Measurements from ENCODE around the gene MRPL3. TPM values are rescaled to one million over a fixed set of nuclear protein-coding genes. Genes with fewer than 3 reads are reported as not detected.

The MRPL3 gene
- polyA plus RNA-seq, 1 of the 3 experiments (the other 2 are of a cell fraction), result 73.7 TPM

- TF ChIP-seq RCOR1 (IDR thresholded peaks at IDR 0.05; ENCODE audit: low read length) (no peak), NFIC (IDR thresholded peaks at IDR 0.05; ENCODE audit: borderline replicate concordance) (no peak)
Observed at GRCh38 chr3:131431754-131432153, 71.0 kb downstream of the MRPL3 start (continued).

- no peaks in the 10 kb centered on the region for H3K4me1 ChIP-seq (ENCODE audit: control insufficient read depth in 1 of 2, insufficient read depth in 2 of 2, low read depth in 1 of 2, low read length in 1 of 2)
- no peak overlapping the region for H3K4me2 ChIP-seq
- CTCF ChIA-PET, result no interaction called here
- POLR2A ChIA-PET, result no interaction called here
- no peak for DNase-seq
- no peaks in the 10 kb centered on the region for H3K9me2 ChIP-seq
- no peak overlapping the region for H3K27ac ChIP-seq (ENCODE audit: low read depth in 2 of 2, low read length in 1 of 2)
- H3F3A ChIP-seq (replicated peaks; ENCODE audit: insufficient read depth), result no peaks in the 10 kb centered on the region
- H3K9me3 ChIP-seq, result no peaks in the 10 kb centered on the region
- H3K4me3 ChIP-seq (ENCODE audit: low read depth in 2 of 2, low read length in 1 of 2), result no peak overlapping the region
- no peak overlapping the region for H2AFZ ChIP-seq (ENCODE audit: low read depth)
- WGBS (ENCODE audit: low lambda C conversion rate), result 19% methylated on average over 2 of the region's 2 CpGs
- no peaks in the 10 kb centered on the region for H3K36me3 ChIP-seq (replicated peaks in 1 of 2; ENCODE audit: control insufficient read depth in 1 of 2, insufficient read depth in 2 of 2, low read length in 1 of 2)
- H3K79me2 ChIP-seq (ENCODE audit: insufficient read depth), result no peaks in the 10 kb centered on the region
- H4K20me1 ChIP-seq (ENCODE audit: insufficient read depth), result no peaks in the 10 kb centered on the region
- no peak overlapping the region for H3K9ac ChIP-seq
- TF ChIP-seq CTCF (IDR thresholded peaks at IDR 0.05), result no peak
- no peak for TF ChIP-seq EP300 (IDR thresholded peaks at IDR 0.05; ENCODE audit: borderline replicate concordance in 1 of 2, low read depth in 1 of 2, low read length in 1 of 2)
- TF ChIP-seq POLR2AphosphoS5 (IDR thresholded peaks at IDR 0.05; ENCODE audit: low read depth, low read length), result no peak
- TF ChIP-seq FOSL2 (IDR thresholded peaks at IDR 0.05; ENCODE audit: borderline replicate concordance, low read depth), result no peak
- no peak for TF ChIP-seq NRF1 (IDR thresholded peaks at IDR 0.05; ENCODE audit: low read depth, low read length)
- no peak for TF ChIP-seq TCF12 (IDR thresholded peaks at IDR 0.05)
- no peak for TF ChIP-seq SIN3A (IDR thresholded peaks at IDR 0.05; ENCODE audit: borderline replicate concordance, low read depth, low read length)
- no peak for TF ChIP-seq SMC3 (IDR thresholded peaks at IDR 0.05; ENCODE audit: low read depth, low read length)
- TF ChIP-seq USF1 (IDR thresholded peaks at IDR 0.05; ENCODE audit: borderline replicate concordance, low read depth), result no peak
- TF ChIP-seq TEAD4 (IDR thresholded peaks at IDR 0.05; ENCODE audit: borderline replicate concordance, insufficient read depth), result no peak
- TF ChIP-seq MEF2A (IDR thresholded peaks at IDR 0.05; ENCODE audit: borderline replicate concordance, low read depth), result no peak
- no peak for TF ChIP-seq JUND (IDR thresholded peaks at IDR 0.05)
- no peak for TF ChIP-seq IRF3 (IDR thresholded peaks at IDR 0.05; ENCODE audit: low read depth, low read length)
- no peak for TF ChIP-seq FOXJ3 (CRISPR knock-in tag; IDR thresholded peaks at IDR 0.05)
- no peak for TF ChIP-seq RXRA (IDR thresholded peaks at IDR 0.05; ENCODE audit: borderline replicate concordance, low read depth)
- TF ChIP-seq NFIC (IDR thresholded peaks at IDR 0.05; ENCODE audit: borderline replicate concordance), result no peak
- no peak for TF ChIP-seq USF2 (IDR thresholded peaks at IDR 0.05; ENCODE audit: borderline replicate concordance, low read depth, low read length)
- no peaks in the 10 kb centered on the region for H3K27me3 ChIP-seq (ENCODE audit: insufficient read depth)
Observed at GRCh38 chr3:131427226-131427625, 75.5 kb downstream of the MRPL3 start.
